Measurements from ENCODE around the gene FOXP1.

Gene FOXP1

GRCh38 chr3:71148455-71149060 is 435.0 kb downstream of the FOXP1 start:
- TF ChIP-seq LEF1 (IDR thresholded peaks at IDR 0.05; ENCODE audit: borderline replicate concordance) (no peak), CTBP1 (IDR thresholded peaks at IDR 0.05; ENCODE audit: borderline replicate concordance) (no peak), ELF4 (IDR thresholded peaks at IDR 0.05) (no peak), FOXA1 (IDR thresholded peaks at IDR 0.05) (no peak), L3MBTL2 (conservative IDR thresholded peaks at IDR 0.05) (no peak), BHLHE40 (IDR thresholded peaks at IDR 0.05; ENCODE audit: borderline replicate concordance) (no peak), FOXK2 (IDR thresholded peaks at IDR 0.05) (no peak), NFRKB (IDR thresholded peaks at IDR 0.05) (no peak), ARNT (IDR thresholded peaks at IDR 0.05) (no peak), FOXM1 (IDR thresholded peaks at IDR 0.05; ENCODE audit: borderline replicate concordance) (no peak), ZNF384 (IDR thresholded peaks at IDR 0.05) (no peak), TARDBP (IDR thresholded peaks at IDR 0.05) (no peak)
- DNase-seq (ENCODE audit: extremely low spot score) = no peak
- POLR2A ChIA-PET = no interaction called here
- CTCF ChIA-PET = no interaction called here

- TF ChIP-seq ARNT (IDR thresholded peaks at IDR 0.05) (no peak), FOXA1 (IDR thresholded peaks at IDR 0.05) (no peak), ZNF384 (IDR thresholded peaks at IDR 0.05) (no peak), FOXK2 (IDR thresholded peaks at IDR 0.05) (no peak), SUZ12 (IDR thresholded peaks at IDR 0.05) (no peak), HDGF (IDR thresholded peaks at IDR 0.05; ENCODE audit: borderline replicate concordance) (no peak), ELF4 (IDR thresholded peaks at IDR 0.05) (no peak), TARDBP (IDR thresholded peaks at IDR 0.05) (no peak), LEF1 (IDR thresholded peaks at IDR 0.05; ENCODE audit: borderline replicate concordance) (no peak), CTBP1 (IDR thresholded peaks at IDR 0.05; ENCODE audit: borderline replicate concordance) (no peak), PKNOX1 (IDR thresholded peaks at IDR 0.05) (no peak), NFRKB (IDR thresholded peaks at IDR 0.05) (no peak)
- DNase-seq (ENCODE audit: extremely low spot score) = no peak
- CTCF ChIA-PET = no interaction called here
- POLR2A ChIA-PET = no interaction called here
Observed at GRCh38 chr3:71146673-71147072, 436.9 kb downstream of the FOXP1 start.

GRCh38 chr3:71145954-71146353 is 437.6 kb downstream of the FOXP1 start:
- DNase-seq (ENCODE audit: extremely low spot score) = no peak
- POLR2A ChIA-PET = no interaction called here
- no peak for TF ChIP-seq ELF4 (IDR thresholded peaks at IDR 0.05)
- no peak for TF ChIP-seq ZNF384 (IDR thresholded peaks at IDR 0.05)
- no peak for TF ChIP-seq SP1 (IDR thresholded peaks at IDR 0.05)
- CTCF ChIA-PET = no interaction called here

GRCh38 chr3:71144525-71145253 is 438.8 kb downstream of the FOXP1 start:
- TF ChIP-seq FOXM1 (IDR thresholded peaks at IDR 0.05; ENCODE audit: borderline replicate concordance) = no peak
- TF ChIP-seq SUZ12 (IDR thresholded peaks at IDR 0.05) = no peak
- no peak for TF ChIP-seq NFRKB (IDR thresholded peaks at IDR 0.05)
- no peak for TF ChIP-seq ELF4 (IDR thresholded peaks at IDR 0.05)
- no peak for TF ChIP-seq HDGF (IDR thresholded peaks at IDR 0.05; ENCODE audit: borderline replicate concordance)
- no peak for TF ChIP-seq BHLHE40 (IDR thresholded peaks at IDR 0.05; ENCODE audit: borderline replicate concordance)
- no peak for TF ChIP-seq TARDBP (IDR thresholded peaks at IDR 0.05)
- no peak for TF ChIP-seq FOXK2 (IDR thresholded peaks at IDR 0.05)
- no peak for DNase-seq (ENCODE audit: extremely low spot score)
- ChIA-PET CTCF (interaction anchor here (1.0 kb wide), 1 partner anchor 11 kb away, joined by 3 read pairs; no protein-coding TSS in a partner anchor), POLR2A (no interaction called here)

- CTCF ChIA-PET = no interaction called here
- POLR2A ChIA-PET = no interaction called here
- DNase-seq (ENCODE audit: extremely low spot score) = no peak
- TF ChIP-seq HDGF (IDR thresholded peaks at IDR 0.05; ENCODE audit: borderline replicate concordance) (no peak), FOXK2 (IDR thresholded peaks at IDR 0.05) (no peak), ZNF384 (IDR thresholded peaks at IDR 0.05) (no peak), CTBP1 (IDR thresholded peaks at IDR 0.05; ENCODE audit: borderline replicate concordance) (no peak), NFRKB (IDR thresholded peaks at IDR 0.05) (no peak), FOXM1 (IDR thresholded peaks at IDR 0.05; ENCODE audit: borderline replicate concordance) (no peak), PKNOX1 (IDR thresholded peaks at IDR 0.05) (no peak), SP1 (IDR thresholded peaks at IDR 0.05) (no peak), FOXA1 (IDR thresholded peaks at IDR 0.05) (no peak), L3MBTL2 (conservative IDR thresholded peaks at IDR 0.05) (no peak)
Observed at GRCh38 chr3:71143493-71143892, 440.0 kb downstream of the FOXP1 start.

GRCh38 chr3:71142441-71143161 is 440.9 kb downstream of the FOXP1 start:
- POLR2A ChIA-PET = no interaction called here

More at GRCh38 chr3:71142441-71143161, 440.9 kb downstream of the FOXP1 start:
- no peak for DNase-seq (ENCODE audit: extremely low spot score)
- no peak for TF ChIP-seq HDGF (IDR thresholded peaks at IDR 0.05; ENCODE audit: borderline replicate concordance)
- TF ChIP-seq L3MBTL2 (conservative IDR thresholded peaks at IDR 0.05) = no peak
- TF ChIP-seq SUZ12 (IDR thresholded peaks at IDR 0.05) = no peak
- no peak for TF ChIP-seq FOXA1 (IDR thresholded peaks at IDR 0.05)
- TF ChIP-seq PKNOX1 (IDR thresholded peaks at IDR 0.05) = 0 out of 2 replicates have a peak, but pooled peaks have one; percentile 21
- TF ChIP-seq FOXM1 (IDR thresholded peaks at IDR 0.05; ENCODE audit: borderline replicate concordance) = no peak
- CTCF ChIA-PET = no interaction called here

Measured in HEK293T (cell line).